Stromal cell of bone marrow (primary cell): ENCODE results near the gene MISP3.
"Not testable (repeated sequence)": the region's sequence is repeated elsewhere in the genome, so short reads cannot be mapped to it uniquely, and the experiment has no call there.

Experiments
- DNase-seq: peaks from one replicate; pipeline ENCODE4 v3.0.0-alpha.2; 2012; ENCODE audit warnings: low read depth

Gene MISP3

DNA sequence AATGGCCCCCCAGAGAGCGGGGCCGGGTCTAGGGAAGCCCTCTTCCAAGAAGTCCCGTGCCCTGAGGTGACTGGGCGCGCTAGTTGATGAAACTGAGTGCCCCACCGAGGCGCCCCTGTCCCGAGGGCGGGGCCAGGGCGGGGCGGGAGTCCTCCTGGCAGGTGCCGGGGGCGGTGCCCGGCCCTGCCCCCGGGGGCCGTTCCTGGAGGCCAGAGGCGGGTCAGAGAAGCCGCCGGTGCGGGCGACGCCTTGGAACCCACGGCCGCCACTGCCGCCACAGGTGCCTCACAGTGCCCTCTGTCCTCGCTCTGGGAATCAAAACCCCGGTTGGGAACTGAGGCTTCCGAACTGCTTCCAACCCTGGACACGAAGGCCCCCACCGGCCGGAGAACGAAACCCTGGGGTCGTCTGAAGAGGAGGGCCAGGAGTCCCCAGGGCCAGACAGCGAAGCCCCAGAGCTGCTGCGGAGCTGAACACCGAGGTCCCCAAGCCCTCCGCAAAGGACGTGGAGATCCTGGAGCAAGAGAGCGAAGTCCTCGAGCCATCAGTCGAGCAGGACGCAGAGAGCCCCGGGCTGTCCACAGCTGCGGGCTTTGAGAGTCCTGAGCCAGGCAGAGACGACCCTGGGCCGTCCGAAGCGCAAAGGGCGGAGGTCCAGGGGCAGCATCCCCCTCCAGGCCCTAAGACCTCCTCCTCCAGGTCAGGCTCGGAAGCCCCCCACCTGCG lies at the start of gene MISP3:
Gene MISP3, plus strand, starts transcription at position 252 of the 726 bp plus-strand sequence. CDS start 524 bp downstream, outside the sequence.
- no peak for DNase-seq

DNA sequence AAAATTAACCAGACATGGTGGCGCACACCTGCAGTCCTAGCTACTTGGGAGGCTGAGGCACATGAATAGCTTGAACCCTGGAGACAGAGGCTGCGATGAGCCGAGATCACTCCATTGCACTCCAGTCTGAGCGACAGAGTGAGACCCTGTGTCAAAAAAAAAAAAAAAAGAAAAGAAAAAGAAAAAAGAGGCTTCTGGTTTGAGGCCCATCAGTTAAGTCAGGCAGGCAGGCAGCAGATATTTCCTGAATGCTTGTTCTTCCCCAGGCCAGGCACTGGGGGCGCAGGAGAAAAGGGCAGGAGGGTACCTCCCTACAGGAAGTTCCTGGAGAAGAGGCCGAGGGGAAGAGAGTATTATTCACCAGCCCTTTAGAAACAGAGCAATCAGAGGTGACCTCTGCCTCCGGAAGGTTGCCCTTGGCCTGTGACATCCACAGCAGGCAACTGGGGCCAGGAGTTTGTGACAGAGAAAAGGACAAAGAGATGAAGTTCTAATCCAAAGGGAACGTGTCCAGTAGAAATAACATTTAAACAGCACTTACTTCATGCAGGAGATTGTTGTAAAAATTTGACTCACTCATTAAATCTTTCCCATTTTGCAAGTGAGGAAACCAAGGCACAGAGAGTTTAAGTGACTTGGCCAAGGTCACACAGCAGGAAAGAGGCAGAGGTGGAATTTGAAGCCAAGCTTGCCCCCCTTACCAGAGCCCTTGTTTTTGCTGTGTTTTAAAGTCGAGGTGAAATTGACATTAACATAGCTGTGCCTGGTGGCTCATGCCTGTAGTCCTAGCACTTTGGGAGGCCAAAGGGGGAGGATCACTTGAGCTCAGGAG lies 49.0 kb upstream of the MISP3 start:
- no peak for DNase-seq

DNA sequence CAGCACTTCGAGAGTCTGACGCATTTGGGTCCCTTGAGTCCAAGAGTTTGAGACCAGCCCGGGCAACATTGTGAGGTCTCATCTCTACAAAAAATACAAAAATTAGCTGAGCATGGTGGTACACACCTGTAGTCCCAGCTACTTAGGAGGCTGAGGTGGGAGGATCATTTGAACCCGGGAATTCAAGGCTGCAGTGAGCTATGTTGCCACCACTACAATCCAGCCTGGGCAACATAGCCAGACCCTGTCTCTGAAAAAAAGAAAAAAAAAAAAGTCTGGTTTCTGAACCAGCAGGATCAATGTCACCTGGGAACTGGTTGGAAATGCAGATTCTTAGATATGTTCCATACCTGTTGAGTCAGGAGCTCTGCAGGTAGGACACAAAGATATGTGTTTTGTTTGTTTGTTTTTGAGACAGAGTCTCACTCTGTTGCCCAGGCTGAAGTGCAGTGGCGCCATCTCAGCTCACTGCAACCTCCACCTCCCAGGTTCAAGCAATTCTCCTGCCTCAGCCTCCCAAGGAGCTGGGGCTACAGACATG lies 45.9 kb upstream of the MISP3 start:
- DNase-seq, result not testable (repeated sequence)

DNA sequence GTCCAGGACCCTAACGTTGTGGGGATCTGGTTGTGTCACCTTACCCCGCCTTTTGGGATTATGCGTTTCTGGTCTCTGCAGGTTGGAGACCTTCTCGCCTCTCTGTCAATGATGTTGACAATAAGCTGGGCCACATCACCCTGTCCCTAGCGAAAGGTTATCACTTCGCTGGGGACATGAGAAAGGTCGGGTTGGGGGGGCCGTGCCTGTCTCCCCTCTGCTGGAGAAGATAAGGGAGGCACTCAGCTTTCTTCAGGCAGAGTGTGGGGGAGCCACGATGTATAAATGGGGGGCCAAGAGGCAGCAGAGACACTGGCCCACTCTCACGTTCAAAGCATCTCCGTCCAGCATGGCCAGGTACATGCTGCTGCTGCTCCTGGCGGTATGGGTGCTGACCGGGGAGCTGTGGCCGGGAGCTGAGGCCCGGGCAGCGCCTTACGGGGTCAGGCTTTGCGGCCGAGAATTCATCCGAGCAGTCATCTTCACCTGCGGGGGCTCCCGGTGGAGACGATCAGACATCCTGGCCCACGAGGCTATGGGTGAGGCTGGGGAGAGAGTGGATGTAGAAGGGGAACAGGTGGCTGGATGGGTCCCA lies 44.6 kb upstream of the MISP3 start, which contains the start of gene RLN3:
Gene RLN3, plus strand, starts transcription at position 293 of the 595 bp plus-strand sequence. Its CDS starts 57 bp downstream, at position 350.
- DNase-seq, result no peak

DNA sequence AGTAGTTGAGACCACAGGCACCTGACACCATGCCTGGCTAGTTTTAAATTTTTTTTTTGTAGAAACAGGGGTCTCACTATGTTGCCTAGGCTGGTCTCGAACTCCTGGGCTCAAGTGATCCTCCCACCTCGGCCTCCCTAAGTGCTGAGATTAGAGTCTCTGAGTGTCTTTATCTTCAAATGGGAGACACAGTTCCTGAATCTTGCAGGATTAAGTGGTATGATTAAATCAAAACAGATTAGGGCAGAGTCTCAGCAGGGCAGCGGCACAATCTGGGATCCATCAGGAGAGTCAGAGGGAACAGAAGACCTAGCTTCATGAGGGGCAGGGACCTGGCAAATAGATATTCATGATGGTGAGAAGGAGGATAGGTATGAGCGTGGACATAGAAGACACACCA lies 43.7 kb upstream of the MISP3 start:
- no peak for DNase-seq

DNA sequence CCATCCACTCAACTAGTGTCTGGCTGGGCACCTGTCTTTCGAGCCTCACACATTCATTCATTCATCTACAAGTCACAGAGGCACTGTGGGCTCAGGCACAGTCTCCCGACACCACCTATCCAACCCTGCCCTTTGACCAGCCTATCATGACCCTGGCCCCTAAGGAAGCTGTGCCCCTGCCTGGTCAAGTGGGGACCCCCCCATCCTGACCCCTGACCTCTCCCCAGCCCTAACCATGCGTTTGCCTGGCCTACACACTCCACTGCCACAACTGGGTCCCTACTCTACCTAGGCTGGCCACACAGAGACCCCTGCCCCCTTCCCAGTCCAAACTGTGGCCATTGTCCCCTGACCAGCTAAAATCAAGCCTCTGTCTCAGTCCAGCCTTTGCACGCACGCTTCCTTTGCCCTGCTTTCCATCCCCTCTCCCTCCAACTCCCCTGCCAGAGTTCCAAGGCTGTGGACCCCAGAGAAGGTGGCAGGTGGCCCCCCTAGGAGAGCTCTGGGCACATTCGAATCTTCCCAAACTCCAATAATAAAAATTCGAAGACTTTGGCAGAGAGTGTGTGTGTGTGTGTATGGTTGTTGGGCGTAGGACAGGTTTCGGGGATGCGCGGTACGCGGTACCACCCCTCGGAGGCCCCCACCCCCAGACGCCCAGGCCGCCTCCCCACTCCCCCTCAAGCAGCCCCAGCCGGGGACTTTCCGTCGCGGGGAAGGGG lies 41.4 kb upstream of the MISP3 start:
- no peak for DNase-seq

DNA sequence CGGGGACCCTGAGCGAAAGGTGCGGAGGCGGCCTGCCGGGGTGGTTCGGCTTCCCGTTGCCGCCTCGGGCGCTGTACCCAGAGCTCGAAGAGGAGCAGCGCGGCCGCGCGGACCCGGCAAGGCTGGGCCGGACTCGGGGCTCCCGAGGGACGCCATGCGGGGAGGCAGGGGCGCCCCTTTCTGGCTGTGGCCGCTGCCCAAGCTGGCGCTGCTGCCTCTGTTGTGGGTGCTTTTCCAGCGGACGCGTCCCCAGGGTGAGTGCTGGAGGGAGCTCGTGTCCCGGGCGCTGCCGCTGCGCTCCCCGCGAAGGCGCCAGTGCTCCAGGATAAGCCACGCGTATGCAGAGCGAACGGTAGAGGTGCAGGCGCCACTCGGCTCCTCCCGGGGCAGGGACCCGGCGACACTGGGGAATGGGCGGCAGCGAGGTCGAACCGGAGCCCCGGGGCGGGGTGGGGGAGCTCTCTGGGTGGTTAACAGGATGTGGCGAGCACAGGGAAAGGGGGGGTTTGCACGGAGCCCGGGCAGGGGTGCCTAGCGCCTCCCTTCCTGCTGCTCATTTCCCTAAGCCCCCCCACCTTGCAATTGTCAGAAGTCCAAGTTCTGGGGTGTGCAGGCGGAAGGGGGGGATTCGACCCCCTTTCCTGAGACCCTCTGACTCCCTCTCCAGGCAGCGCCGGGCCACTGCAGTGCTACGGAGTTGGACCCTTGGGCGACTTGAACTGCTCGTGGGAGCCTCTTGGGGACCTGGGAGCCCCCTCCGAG lies 40.7 kb upstream of the MISP3 start, which contains the start of gene IL27RA:
Gene IL27RA, plus strand, starts transcription at position 44 of the 762 bp plus-strand sequence. Its CDS starts 111 bp downstream, at position 155.
- DNase-seq, result no peak

DNA sequence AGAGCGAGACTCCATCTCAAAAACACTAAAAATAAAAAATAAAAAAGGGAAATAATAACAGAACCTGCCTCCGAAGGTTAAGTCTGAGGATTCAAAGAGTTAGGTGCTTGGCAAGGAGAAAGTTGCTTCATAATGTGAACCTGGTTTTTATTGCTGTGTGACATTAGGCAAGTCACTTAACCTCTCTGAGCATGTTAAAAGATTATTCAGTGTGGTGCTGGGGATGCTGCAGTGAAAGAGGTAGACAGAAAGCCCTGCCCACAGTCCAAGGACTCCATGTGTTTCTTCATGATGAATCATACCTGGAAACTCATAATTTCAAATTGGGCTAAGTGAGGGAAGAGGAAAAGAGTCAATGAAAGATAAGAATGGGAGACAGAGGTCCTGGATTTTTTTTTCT lies 38.6 kb upstream of the MISP3 start:
- no peak for DNase-seq

DNA sequence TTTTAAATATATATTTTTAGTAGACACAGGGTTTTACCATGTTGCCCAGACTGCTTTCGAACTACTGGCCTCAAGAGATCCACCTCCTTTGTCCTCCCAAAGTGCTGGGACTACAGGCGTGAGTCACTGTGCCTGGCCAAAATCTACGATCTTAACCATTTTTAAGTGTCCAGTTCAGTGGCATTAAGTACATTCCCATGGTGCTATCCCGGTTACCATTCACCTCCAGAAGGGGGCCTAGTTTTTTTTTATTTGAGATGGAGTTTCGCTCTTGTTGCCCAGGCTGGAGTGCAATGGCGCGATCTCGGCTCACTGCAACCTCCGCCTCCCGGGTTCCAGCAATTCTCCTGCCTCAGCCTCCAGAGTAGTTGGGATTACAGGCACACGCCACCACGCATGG lies 37.4 kb upstream of the MISP3 start:
- not testable (repeated sequence) for DNase-seq

DNA sequence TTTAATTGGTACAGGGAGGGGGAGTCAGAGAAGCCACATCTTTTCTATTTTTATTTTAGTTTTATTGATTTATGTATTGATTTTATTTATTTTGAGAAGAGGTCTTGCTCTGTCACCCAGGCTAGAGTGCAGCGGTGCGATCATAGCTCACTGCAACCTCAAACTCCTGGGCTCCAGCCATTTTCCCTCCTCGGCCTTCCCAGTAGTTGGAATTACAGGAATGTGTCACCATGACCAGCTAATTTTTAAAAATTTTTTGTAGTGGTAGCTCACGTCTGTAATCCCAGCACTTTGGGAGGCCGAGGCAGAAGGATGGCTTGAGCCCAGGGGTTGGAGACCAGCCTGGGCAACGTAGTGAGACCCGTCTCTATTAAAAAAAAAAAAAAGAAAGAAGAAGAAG lies 36.9 kb upstream of the MISP3 start:
- DNase-seq, result no peak

DNA sequence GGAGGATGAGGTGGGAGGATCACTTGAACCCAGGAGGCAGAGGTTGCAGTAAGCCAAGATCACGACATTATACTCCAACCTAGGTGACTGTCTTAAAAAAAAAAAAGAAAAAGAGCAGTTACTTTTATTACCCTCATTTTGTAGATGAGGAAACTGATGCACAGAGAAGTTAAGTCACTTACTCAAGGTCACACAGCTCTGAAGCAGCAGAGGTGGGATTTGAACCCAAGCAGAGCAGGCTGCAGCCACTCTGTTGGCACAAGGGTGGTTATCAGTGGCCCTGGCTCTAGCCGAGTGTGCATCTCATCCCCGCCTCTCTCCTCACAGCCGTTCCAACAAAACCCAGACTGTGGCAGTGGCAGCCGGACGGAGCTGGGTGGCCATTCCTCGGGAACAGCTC lies 33.4 kb upstream of the MISP3 start:
- DNase-seq, result no peak

DNA sequence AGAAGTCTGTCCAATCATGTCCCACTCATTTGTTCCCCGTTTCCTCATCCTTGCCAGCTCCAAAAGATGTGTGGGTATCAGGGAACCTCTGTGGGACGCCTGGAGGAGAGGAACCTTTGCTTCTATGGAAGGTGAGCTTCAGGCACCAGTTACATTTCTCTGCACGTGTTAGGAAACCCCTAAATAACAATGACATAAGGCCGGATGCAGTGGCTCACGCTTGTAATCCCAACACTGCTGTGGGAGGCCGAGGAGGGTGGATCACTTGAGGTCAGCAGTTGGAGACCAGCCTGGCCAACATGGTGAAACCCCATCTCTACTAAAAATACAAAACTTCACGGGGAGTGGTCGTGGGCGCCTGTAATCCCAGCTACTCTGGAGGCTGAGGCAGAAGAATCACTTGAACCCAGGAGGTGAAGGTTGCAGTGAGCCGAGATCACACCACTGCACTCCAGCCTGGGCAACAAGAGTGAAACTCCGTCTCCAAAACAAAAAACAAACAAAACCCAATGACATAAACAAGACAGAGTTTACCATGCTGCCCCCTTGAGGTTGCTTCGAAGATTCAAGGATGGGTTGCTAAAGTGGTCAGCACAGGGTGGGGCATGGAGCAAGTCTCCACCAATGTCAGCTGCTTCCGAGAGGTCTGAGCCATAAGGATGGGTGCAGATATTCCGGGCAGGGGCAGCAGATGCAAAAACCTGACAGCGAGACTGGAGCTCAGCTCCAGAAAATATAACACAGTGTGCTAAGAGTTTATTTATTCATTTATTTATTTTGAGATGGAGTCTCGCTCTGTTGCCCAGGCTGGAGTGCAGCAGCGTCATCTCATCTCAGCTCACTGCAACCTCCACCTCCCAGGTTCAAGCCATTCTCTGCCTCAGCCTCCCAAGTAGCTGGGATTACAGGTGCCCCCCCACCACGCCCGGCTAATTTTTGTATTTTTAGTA lies 29.7 kb upstream of the MISP3 start:
- peak; percentile 57 for DNase-seq

DNA sequence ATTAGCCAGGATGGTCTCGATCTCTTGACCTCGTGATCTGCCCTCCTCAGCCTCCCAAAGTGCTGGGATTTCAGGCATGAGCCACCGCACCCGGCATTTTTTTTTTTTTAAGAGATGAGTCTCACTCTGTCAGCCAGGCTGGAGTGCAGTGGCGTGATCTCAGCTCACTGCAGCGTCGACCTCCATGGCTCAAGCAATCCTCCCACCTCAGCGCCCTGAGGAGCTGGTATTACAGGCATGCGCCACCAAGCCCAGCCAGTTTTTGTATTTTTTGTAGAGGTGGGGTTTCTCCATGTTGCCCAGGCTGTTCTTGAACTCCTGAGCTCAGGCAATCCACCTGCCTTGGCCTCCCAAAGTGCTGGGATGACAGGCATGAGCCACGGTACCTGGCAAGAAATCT lies 24.7 kb upstream of the MISP3 start:
- not testable (repeated sequence) for DNase-seq

DNA sequence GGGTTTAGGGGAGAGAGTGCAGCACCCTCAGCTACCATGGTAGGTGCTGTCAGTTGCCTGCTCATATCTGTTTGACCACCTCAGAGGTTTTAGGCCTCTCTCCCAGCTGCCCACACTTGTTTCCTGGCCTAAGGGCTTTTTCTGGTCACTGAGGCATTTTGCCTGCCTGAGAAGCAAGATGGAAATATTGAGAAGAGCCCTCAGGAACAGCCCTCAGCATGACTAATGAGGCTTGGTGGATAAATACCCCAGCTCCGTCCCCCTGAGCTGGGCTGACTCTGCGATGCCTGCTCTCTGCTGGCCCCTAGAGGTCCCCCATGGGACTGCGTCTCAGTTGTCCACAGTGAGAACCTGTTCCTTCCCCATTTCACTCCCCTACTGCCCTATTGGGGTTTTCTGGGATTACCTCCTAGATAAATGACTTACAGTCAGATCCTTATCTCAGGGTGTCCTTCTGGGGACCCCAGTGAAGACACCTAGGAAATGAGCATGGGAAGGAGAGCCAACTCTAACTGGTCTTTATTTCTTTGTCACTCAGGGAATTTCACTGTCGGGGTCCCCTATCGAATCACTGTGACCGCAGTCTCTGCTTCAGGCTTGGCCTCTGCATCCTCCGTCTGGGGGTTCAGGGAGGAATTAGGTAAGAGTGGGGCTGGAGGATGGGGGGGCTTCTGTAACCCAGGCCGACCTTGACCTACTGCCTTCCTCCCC lies 24.0 kb upstream of the MISP3 start:
- no peak for DNase-seq

DNA sequence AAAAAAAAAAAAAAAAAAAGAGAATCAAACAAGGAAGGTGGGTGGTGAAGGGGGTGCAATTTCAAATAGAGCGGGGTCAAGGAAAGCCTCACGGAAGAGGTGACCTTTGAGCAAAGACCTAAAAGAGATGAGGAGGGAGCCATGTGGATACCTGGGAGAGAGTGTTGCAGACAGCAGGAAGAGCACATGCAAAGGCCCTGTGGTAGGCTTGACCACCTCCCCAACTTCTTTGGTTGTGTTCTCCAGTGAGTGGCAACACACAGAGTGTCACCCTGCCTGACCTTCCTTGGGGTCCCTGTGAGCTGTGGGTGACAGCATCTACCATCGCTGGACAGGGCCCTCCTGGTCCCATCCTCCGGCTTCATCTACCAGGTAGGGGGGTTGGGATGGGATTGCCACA lies 22.1 kb upstream of the MISP3 start:
- no peak for DNase-seq

DNA sequence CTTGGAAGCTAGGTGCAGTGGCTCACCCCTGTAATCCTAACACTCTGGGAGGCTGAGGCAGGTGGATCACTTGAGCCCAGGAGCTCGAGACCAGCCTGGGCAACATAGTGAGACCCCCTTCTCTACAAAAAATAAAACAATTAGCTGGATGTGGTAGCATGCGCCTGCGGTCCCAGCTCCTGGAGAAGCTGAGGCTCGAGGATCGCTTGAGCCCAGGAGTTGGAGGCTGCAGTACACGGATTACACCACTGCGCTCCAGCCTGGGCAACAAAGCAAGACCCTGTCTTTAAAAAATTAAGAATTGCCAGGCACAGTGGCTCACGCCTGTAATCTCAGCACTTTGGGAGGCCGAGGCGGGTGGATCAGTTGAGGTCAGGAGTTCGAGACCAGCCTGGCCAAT lies 21.6 kb upstream of the MISP3 start:
- not testable (repeated sequence) for DNase-seq

DNA sequence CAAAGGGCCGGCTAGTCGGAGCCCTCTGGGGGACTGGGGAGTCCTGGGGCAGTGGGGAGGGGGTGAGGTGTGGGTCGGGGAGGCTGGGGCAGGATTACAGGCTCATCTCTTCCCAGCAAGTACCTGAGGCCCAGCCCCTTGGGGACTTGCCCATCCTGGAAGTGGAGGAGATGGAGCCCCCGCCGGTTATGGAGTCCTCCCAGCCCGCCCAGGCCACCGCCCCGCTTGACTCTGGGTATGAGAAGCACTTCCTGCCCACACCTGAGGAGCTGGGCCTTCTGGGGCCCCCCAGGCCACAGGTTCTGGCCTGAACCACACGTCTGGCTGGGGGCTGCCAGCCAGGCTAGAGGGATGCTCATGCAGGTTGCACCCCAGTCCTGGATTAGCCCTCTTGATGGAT lies 20.6 kb upstream of the MISP3 start:
- DNase-seq, result no peak

DNA sequence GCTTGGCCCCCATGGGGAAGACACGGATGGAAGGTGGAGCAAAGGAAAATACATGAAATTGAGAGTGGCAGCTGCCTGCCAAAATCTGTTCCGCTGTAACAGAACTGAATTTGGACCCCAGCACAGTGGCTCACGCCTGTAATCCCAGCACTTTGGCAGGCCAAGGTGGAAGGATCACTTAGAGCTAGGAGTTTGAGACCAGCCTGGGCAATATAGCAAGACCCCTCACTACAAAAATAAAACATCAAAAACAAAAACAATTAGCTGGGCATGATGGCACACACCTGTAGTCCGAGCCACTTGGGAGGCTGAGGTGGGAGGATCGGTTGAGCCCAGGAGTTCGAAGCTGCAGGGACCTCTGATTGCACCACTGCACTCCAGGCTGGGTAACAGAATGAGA lies 20.1 kb upstream of the MISP3 start:
- DNase-seq, result no peak

DNA sequence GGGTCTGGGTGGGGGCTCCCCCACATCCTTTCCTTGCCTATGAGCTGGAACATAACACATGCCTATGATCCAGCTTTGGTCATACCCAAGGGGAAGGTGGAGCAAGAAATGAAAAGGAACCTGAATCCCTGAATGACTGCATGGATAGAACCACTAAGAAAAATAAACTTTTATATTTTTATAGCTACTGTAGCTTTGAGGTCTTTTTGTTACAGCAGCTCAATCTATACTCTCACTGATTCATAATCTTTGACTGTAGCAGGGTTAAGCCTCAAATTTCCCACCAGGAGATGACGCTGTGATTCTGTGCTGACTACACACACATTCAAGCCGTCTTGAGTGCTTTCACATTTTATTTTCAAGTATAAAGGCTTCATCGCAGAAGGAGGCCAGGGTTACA lies 19.6 kb upstream of the MISP3 start:
- no peak for DNase-seq
